SU-DHL-6 (cell line): Measurements from ENCODE around the gene TSPAN13.

Experiments
- H2AFZ ChIP-seq: fragments of 200-600 bp; sonication (generic); 2 replicates; pipeline ENCODE4 v1.6.1; 2014; ENCODE audit warnings: low read depth, mild to moderate bottlenecking, moderate library complexity, mixed read lengths, antibody characterized with exemption, low read length; ENCODE audit not compliant: severe bottlenecking
- H3F3A ChIP-seq: fragments of 200-600 bp; shearing (Covaris generic); 2 replicates; pipeline ENCODE4 v1.6.0; 2016; ENCODE audit warnings: antibody characterized with exemption, mild to moderate bottlenecking; ENCODE audit not compliant: insufficient read depth
- H3K27ac ChIP-seq: fragments of 200-600 bp; sonication (generic); 2 replicates; pipeline ENCODE4 v1.5.1; 2016; ENCODE audit warnings: low read depth, mild to moderate bottlenecking, low read length, moderate library complexity, mixed read lengths
- H3K27me3 ChIP-seq: fragments of 200-600 bp; sonication (generic), shearing (Covaris generic); 2 replicates; pipeline ENCODE4 v1.6.0; 2014; ENCODE audit warnings: mild to moderate bottlenecking, low read length
- H3K36me3 ChIP-seq: fragments of 200-600 bp; sonication (generic); 2 replicates; pipeline ENCODE4 v1.6.1; 2014; ENCODE audit warnings: mild to moderate bottlenecking, low read length, mixed read lengths
- H3K4me2 ChIP-seq: fragments of 300-600, 200-600 bp; shearing (Covaris generic), sonication (generic); 2 replicates; pipeline ENCODE4 v1.6.0; 2014; ENCODE audit warnings: low read length, low read depth, mild to moderate bottlenecking; ENCODE audit not compliant: poor library complexity, severe bottlenecking
- H3K4me3 ChIP-seq: fragments of 200-600 bp; sonication (generic); 2 replicates; pipeline ENCODE4 v1.5.1; 2014; ENCODE audit warnings: antibody characterized with exemption, low read length, mild to moderate bottlenecking, mixed read lengths; ENCODE audit not compliant: insufficient read depth, poor library complexity, severe bottlenecking
- H3K79me2 ChIP-seq: fragments of 200-600 bp; sonication (generic); 2 replicates; pipeline ENCODE4 v1.6.1; 2014; ENCODE audit warnings: mild to moderate bottlenecking, low read length, moderate library complexity; ENCODE audit not compliant: insufficient read depth
- H3K9ac ChIP-seq: fragments of 200-600 bp; sonication (generic); 2 replicates; pipeline ENCODE4 v1.7.0; 2014; ENCODE audit warnings: mild to moderate bottlenecking, low read length
- H3K9me2 ChIP-seq: fragments of 200-600 bp; sonication (generic); replicated peaks from 2 replicates; pipeline ENCODE4 v1.6.1; 2014; ENCODE audit warnings: low read length; ENCODE audit not compliant: insufficient read depth
- H3K9me3 ChIP-seq: fragments of 200-600 bp; sonication (generic); 2 replicates; pipeline ENCODE4 v1.6.1; 2014; ENCODE audit warnings: low read length, mixed read lengths; ENCODE audit not compliant: insufficient read depth
- H4K20me1 ChIP-seq: fragments of 200-600 bp; sonication (generic); 2 replicates; pipeline ENCODE4 v1.6.1; 2014; ENCODE audit warnings: low read depth, mild to moderate bottlenecking, antibody characterized with exemption, low read length, moderate library complexity, mixed read lengths
- CTCF ChIP-seq: fragments of 200-600 bp; sonication (generic); IDR thresholded peaks from one replicate; pipeline ENCODE4 v1.5.1; 2017; ENCODE audit warnings: antibody characterized with exemption, mild to moderate bottlenecking, low read length, moderate library complexity; ENCODE audit not compliant: insufficient read depth, poor library complexity, severe bottlenecking
- EZH2phosphoT487 ChIP-seq: fragments of 200-600 bp; sonication (generic), shearing (Covaris generic); conservative IDR thresholded peaks from 2 replicates; pipeline ENCODE4 v1.6.1; 2018; ENCODE audit warnings: mild to moderate bottlenecking, antibody characterized with exemption, low read length, moderate library complexity, mixed read lengths

Gene TSPAN13

GRCh38 chr7:16803881-16804673, 50.5 kb downstream of the TSPAN13 start:
- H3K27ac ChIP-seq, result no peak overlapping the region
- H3K36me3 ChIP-seq, result no peaks in the 10 kb centered on the region
- H3K79me2 ChIP-seq, result no peaks in the 10 kb centered on the region
- H2AFZ ChIP-seq, result no peak overlapping the region
- no peaks in the 10 kb centered on the region for H3K9me2 ChIP-seq
- no peaks in the 10 kb centered on the region for H3F3A ChIP-seq
- H4K20me1 ChIP-seq, result no peaks in the 10 kb centered on the region
- no peak overlapping the region for H3K4me3 ChIP-seq
- TF ChIP-seq CTCF (no peak), EZH2phosphoT487 (no peak)
- no peak overlapping the region for H3K9ac ChIP-seq
- no peaks in the 10 kb centered on the region for H3K27me3 ChIP-seq
- no peaks in the 10 kb centered on the region for H3K9me3 ChIP-seq
- H3K4me2 ChIP-seq, result no peak overlapping the region

GRCh38 chr7:16804674-16805439, 51.3 kb downstream of the TSPAN13 start, which contains the start of gene AGR2:
AGR2 (minus strand) TSS chr7:16804999; CDS start chr7:16801796, 3,203 bp downstream.
- no peak within 1 kb of the TSS for H3K4me2 ChIP-seq

GRCh38 chr7:16805441-16805840, 51.9 kb downstream of the TSPAN13 start:
- H3K9me3 ChIP-seq, result no peaks in the 10 kb centered on the region
- H3K27ac ChIP-seq, result no peak overlapping the region
- no peaks in the 10 kb centered on the region for H4K20me1 ChIP-seq
- no peak overlapping the region for H3K9ac ChIP-seq
- no peak overlapping the region for H3K4me3 ChIP-seq
- no peak for TF ChIP-seq CTCF
- TF ChIP-seq EZH2phosphoT487, result no peak
- no peak overlapping the region for H2AFZ ChIP-seq
- H3K79me2 ChIP-seq, result no peaks in the 10 kb centered on the region
- H3K36me3 ChIP-seq, result no peaks in the 10 kb centered on the region
- H3F3A ChIP-seq, result no peaks in the 10 kb centered on the region
- no peaks in the 10 kb centered on the region for H3K27me3 ChIP-seq
- H3K9me2 ChIP-seq, result no peaks in the 10 kb centered on the region
- no peak overlapping the region for H3K4me2 ChIP-seq

More at GRCh38 chr7:16804674-16805439, 51.3 kb downstream of the TSPAN13 start, which contains the start of gene AGR2:
- Histone ChIP-seq H3K36me3 (no peaks in the 10 kb centered on the region), H3K9ac (no peak within 1 kb of the TSS), H3K9me3 (no peaks in the 10 kb centered on the region), H3K27me3 (no peaks in the 10 kb centered on the region), H3K9me2 (no peaks in the 10 kb centered on the region), H3K4me3 (no peak within 1 kb of the TSS), H2AFZ (no peak within 1 kb of the TSS), H3K27ac (no peak within 1 kb of the TSS), H3K79me2 (no peaks in the 10 kb centered on the region), H4K20me1 (no peaks in the 10 kb centered on the region), H3F3A (no peaks in the 10 kb centered on the region)
- TF ChIP-seq CTCF (no peak), EZH2phosphoT487 (no peak)
